Measurements from ENCODE around the gene GARIN5B.

The GARIN5B gene

GRCh38 chr19:55390461-55390880 is 27.4 kb upstream of the GARIN5B start:
- H3K4me3 ChIP-seq (ENCODE audit: low read length), result no peak overlapping the region
- DNase-seq (ENCODE audit: low read depth, low spot score), result no peak

GRCh38 chr19:55389386-55390317 is 26.6 kb upstream of the GARIN5B start:
- no peak for DNase-seq (ENCODE audit: low read depth, low spot score)
- H3K4me3 ChIP-seq (ENCODE audit: low read length), result no peak overlapping the region

GRCh38 chr19:55387736-55388497 is 24.9 kb upstream of the GARIN5B start:
- H3K4me3 ChIP-seq (ENCODE audit: low read length), result peak overlapping the region; percentile 99; the same call in 1 of the 2 replicates
- no peak for DNase-seq (ENCODE audit: low read depth, low spot score)

- no peak for DNase-seq (ENCODE audit: low read depth, low spot score)
These were observed 23.5 kb upstream of the GARIN5B start for GRCh38 chr19:55386493-55386971.

GRCh38 chr19:55385724-55386492 is 22.8 kb upstream of the GARIN5B start, which contains the start of gene RPL28:
TSS of gene RPL28 (plus strand) at chr19:55385932. CDS start at chr19:55386358, 426 bp downstream.
- DNase-seq (ENCODE audit: low read depth, low spot score), result peak; percentile 98
- H3K4me3 ChIP-seq (ENCODE audit: low read length), result peak within 1 kb of the TSS; percentile 99

More at GRCh38 chr19:55386493-55386971, 23.5 kb upstream of the GARIN5B start:
- H3K4me3 ChIP-seq (ENCODE audit: low read length), result peak overlapping the region; percentile 99

- peak; percentile 97 for DNase-seq (ENCODE audit: low read depth, low spot score)
- H3K4me3 ChIP-seq (ENCODE audit: low read length), result peak overlapping the region; percentile 99
These were observed 22.1 kb upstream of the GARIN5B start for GRCh38 chr19:55384920-55385723.

GRCh38 chr19:55384131-55384919 is 21.3 kb upstream of the GARIN5B start, which contains the start of gene TMEM238:
TSS of gene TMEM238 (minus strand) at chr19:55384292. CDS start at chr19:55384259, 33 bp downstream.
- H3K4me3 ChIP-seq (ENCODE audit: low read length), result peak within 1 kb of the TSS; percentile 99
- peak; percentile 35 for DNase-seq (ENCODE audit: low read depth, low spot score)

- peak overlapping the region; percentile 99 for H3K4me3 ChIP-seq (ENCODE audit: low read length)
These were observed 20.4 kb upstream of the GARIN5B start for GRCh38 chr19:55383279-55384130.

GRCh38 chr19:55382522-55383054 is 19.5 kb upstream of the GARIN5B start:
- DNase-seq (ENCODE audit: low read depth, low spot score), result no peak
- H3K4me3 ChIP-seq (ENCODE audit: low read length), result no peak overlapping the region; the same call in 1 of the 2 replicates

More at GRCh38 chr19:55383279-55384130, 20.4 kb upstream of the GARIN5B start:
- DNase-seq (ENCODE audit: low read depth, low spot score), result no peak

- DNase-seq (ENCODE audit: low read depth, low spot score), result no peak
- no peak overlapping the region for H3K4me3 ChIP-seq (ENCODE audit: low read length)
These were observed 19.0 kb upstream of the GARIN5B start for GRCh38 chr19:55382013-55382412.

GRCh38 chr19:55379174-55379573 is 16.1 kb upstream of the GARIN5B start:
- H3K4me3 ChIP-seq (ENCODE audit: low read length), result no peak overlapping the region
- DNase-seq (ENCODE audit: low read depth, low spot score), result no peak

GRCh38 chr19:55377356-55378131 is 14.5 kb upstream of the GARIN5B start:
- no peak overlapping the region for H3K4me3 ChIP-seq (ENCODE audit: low read length)
- no peak for DNase-seq (ENCODE audit: low read depth, low spot score)

- no peak within 1 kb of the TSS for H3K4me3 ChIP-seq (ENCODE audit: low read length)
- DNase-seq (ENCODE audit: low read depth, low spot score), result no peak
These were observed 13.3 kb upstream of the GARIN5B start, which contains the start of gene TMEM190 for GRCh38 chr19:55376241-55376933. TSS of gene TMEM190 (plus strand) at chr19:55376826. CDS start at chr19:55376854, 28 bp downstream.

GRCh38 chr19:55373993-55374757 is 11.1 kb upstream of the GARIN5B start:
- H3K4me3 ChIP-seq (ENCODE audit: low read length), result no peak overlapping the region
- DNase-seq (ENCODE audit: low read depth, low spot score), result no peak

Measured in Jurkat, Clone E6-1 (cell line).